ENCODE data around the gene UTP25.

DNA sequence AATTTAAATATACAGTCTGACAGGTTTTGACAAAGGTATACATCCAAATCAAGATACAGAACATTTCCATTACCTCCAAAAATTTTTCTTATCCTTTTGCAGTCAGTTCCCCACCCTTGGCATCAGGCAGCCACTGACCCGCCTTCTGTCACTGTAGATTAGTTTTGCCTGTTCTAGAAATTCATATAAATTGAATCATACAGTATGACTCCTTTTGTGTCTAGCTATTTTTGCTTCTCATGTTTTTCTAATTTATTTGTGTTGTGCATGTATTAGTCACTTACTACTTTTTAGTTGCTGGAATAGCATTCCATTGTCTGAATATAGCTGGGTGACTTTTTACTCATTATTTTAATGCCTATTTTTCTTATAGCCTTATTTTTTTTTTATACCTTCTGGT lies 3.8 kb downstream of the UTP25 start:
- TF ChIP-seq, protein P1, sequence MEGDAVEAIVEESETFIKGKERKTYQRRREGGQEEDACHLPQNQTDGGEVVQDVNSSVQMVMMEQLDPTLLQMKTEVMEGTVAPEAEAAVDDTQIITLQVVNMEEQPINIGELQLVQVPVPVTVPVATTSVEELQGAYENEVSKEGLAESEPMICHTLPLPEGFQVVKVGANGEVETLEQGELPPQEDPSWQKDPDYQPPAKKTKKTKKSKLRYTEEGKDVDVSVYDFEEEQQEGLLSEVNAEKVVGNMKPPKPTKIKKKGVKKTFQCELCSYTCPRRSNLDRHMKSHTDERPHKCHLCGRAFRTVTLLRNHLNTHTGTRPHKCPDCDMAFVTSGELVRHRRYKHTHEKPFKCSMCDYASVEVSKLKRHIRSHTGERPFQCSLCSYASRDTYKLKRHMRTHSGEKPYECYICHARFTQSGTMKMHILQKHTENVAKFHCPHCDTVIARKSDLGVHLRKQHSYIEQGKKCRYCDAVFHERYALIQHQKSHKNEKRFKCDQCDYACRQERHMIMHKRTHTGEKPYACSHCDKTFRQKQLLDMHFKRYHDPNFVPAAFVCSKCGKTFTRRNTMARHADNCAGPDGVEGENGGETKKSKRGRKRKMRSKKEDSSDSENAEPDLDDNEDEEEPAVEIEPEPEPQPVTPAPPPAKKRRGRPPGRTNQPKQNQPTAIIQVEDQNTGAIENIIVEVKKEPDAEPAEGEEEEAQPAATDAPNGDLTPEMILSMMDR (IDR thresholded peaks at IDR 0.05; ENCODE audit: low read depth, low read length): no peak
- no peak for TF ChIP-seq EZH2phosphoT487 (IDR thresholded peaks at IDR 0.05; ENCODE audit: low read depth)
